HG03378 (cell line): ENCODE measurements around the gene HSD17B7.

Source experiments
- ATAC-seq: cut with Tn5 transposase; IDR thresholded peaks from one replicate; pipeline ENCODE4 v1.9.1; 2021; ENCODE audit warnings: mild to moderate bottlenecking, moderate library complexity; ENCODE audit not compliant: unreplicated experiment

Gene HSD17B7

DNA sequence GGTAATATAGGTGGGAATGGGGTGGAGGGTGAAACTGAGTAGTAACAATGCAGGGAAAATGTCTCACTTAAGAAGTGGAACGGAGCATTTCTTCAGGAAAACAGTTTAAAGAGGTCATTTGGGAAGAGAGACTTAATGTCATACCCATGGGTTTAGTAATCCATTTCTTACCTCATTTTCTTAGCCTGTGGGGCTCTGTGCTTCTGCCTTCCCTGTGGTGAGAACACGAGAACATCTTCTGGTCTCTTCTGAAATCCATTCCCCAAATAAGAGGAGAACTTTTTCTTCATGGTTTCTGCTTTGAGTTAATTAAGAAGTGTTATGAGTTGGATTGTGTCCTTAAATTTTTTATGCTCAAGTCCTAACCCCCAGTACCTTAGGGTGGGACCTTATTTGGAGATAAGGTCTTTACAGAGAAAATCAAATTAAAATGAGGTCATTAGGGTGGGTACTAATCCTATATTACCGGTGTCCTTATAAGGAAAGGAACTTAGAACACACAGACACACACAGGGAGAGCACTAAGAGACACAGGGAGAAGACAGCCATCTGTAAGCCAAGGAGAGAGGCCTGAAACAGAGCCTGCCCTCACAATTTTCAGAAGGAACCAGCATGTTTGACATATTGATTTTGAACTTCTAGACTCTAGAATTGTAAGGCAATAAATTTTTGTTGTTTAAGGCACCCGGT, 65.1 kb downstream of the HSD17B7 start:
- ATAC-seq: no peak

DNA sequence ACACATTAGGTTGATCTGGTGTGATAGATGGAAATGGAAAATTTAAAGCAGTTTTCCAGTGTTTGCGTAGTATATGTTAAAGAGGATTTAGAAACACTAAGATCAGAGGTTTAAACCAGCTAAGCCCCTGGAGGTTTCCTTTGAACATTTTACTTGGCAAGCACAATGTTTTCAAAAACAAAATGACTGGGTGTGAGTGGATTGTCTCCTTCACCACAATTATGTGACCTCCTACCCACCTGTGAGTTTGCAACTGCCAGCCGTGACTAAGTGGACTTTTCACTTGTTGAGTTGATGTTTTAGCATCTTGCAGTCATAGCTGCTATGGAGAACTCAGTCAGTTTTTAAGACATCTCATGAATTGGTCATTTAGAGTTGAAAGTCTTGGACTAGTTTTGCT, 65.8 kb downstream of the HSD17B7 start:
- ATAC-seq: no peak

- no peak for ATAC-seq
Observed at GRCh38 chr1:162857850-162858249, 67.3 kb downstream of the HSD17B7 start.

GRCh38 chr1:162859191-162859590, 68.7 kb downstream of the HSD17B7 start:
- ATAC-seq: no peak

DNA sequence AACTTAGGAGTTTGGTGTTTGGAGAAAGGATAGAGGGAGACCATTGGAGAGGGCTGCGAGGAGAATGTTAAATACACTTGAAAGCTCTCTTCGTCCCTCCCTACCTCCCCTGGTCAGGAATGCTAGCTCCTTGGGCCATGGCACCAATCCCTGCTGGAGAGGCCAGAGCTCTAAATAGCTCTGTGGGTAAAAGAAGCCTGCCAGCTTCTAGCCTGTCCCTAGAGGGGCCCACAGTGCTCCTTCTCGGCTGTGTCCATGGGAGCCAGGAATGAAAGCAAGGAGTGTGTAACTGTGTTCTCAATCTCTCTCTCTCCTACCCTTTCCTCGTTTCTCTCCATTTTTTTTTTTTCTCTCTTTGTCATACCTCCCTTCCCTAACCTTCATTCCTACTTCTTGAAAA, 70.6 kb downstream of the HSD17B7 start, which contains the start of gene CCDC190:
Gene CCDC190 (minus strand): TSS at position 75 of the 400 bp plus-strand sequence. CDS start 1,529 bp downstream, outside the sequence.
- no peak for ATAC-seq

DNA sequence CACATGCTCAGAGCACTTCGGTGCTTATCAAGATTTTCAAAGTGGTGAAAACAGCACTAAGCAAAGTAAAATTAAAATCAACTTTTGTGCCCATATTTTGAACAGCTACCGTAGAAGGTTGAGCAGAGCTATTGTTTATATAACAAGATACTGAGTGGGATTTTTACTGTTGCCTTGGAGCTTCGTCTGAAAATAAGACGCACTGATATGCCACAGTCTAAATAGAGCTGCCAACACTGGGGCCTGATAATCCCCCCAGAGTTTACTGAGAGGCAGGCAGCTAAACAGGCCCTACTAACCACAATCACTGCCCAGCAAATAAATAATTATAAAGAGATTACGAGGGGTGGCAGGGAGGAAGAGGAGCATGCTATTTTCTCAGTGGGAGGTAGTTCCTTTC, 71.1 kb downstream of the HSD17B7 start:
- ATAC-seq: no peak
